Measurements from ENCODE around the gene DNAH11. TPM values are rescaled to one million over a fixed set of nuclear protein-coding genes. Genes with fewer than 3 reads are reported as not detected.

DNAH11 gene
- total and polyA plus RNA-seq, 9 of the 15 experiments (the other 6 are each of a cell fraction or from before 2014, with no cell fraction given): under 0.01 TPM; not detected in 7

DNA sequence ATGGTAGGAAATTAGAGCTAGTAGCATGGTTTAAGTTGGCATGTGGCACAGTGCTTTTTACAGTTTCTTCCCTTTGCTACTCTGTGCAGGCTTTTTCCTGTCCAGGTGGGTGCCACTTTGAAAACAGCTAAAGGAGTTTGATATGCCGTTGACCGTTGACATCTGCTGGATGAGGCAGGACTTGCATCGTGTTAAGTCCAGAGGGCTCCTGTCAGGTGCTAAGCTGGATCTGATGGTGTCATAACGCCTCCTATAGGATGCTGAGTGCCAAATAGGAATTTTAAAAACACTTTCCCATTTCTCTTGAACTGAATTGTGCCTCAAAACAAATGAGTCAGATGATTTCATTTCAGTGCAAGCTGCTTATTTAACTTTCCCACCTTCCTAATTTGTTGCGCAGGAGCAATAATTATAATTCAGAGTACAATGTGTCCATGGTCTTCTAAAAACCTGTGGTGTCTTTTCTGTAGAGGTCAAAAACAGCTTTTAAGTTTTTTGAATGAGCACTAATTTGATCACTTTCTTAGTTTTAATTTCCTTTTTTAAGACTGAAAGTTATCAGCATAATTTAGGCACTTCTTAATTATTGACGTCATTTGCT lies 224.6 kb downstream of the DNAH11 start (continued):
- 0 out of 4 replicates have a peak, but pooled peaks of 1 of the 2 experiments have one; percentile 10 for TF ChIP-seq RCOR1 (IDR thresholded peaks at IDR 0.05; ENCODE audit: borderline replicate concordance in 1 of 2, low read depth in 2 of 2, low read length in 2 of 2)
- TF ChIP-seq, protein P1, sequence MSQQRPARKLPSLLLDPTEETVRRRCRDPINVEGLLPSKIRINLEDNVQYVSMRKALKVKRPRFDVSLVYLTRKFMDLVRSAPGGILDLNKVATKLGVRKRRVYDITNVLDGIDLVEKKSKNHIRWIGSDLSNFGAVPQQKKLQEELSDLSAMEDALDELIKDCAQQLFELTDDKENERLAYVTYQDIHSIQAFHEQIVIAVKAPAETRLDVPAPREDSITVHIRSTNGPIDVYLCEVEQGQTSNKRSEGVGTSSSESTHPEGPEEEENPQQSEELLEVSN (IDR thresholded peaks at IDR 0.05; ENCODE audit: borderline replicate concordance in 1 of 2, extremely low read depth in 1 of 2, insufficient read depth in 1 of 2, insufficient read length in 1 of 2, low read depth in 1 of 2, low read length in 1 of 2, poor library complexity in 1 of 2, severe bottlenecking in 1 of 2): no peak
- TF ChIP-seq, protein P2, sequence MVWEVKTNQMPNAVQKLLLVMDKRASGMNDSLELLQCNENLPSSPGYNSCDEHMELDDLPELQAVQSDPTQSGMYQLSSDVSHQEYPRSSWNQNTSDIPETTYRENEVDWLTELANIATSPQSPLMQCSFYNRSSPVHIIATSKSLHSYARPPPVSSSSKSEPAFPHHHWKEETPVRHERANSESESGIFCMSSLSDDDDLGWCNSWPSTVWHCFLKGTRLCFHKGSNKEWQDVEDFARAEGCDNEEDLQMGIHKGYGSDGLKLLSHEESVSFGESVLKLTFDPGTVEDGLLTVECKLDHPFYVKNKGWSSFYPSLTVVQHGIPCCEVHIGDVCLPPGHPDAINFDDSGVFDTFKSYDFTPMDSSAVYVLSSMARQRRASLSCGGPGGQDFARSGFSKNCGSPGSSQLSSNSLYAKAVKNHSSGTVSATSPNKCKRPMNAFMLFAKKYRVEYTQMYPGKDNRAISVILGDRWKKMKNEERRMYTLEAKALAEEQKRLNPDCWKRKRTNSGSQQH (CRISPR knock-in tag; IDR thresholded peaks at IDR 0.05): no peak
- TF ChIP-seq TAL1 (IDR thresholded peaks at IDR 0.05): no peak
- TF ChIP-seq STAG1 (CRISPR knock-in tag; IDR thresholded peaks at IDR 0.05; ENCODE audit: borderline replicate concordance): peak; percentile 49; the same call in 1 of the 2 replicates
- no peak for TF ChIP-seq CSDE1 (IDR thresholded peaks at IDR 0.05)
- peak; percentile 61 to 78 for TF ChIP-seq RAD21 (CRISPR knock-in tag; conservative IDR thresholded peaks at IDR 0.05 in 1 of 2, IDR thresholded peaks at IDR 0.05 in 1 of 2)
- no peak for TF ChIP-seq FOXM1 (IDR thresholded peaks at IDR 0.05; ENCODE audit: low read depth)
- TF ChIP-seq FOXM1 (CRISPR knock-in tag; IDR thresholded peaks at IDR 0.05; ENCODE audit: low read depth): no peak
- no peak for TF ChIP-seq ZFP30 (CRISPR knock-in tag; IDR thresholded peaks at IDR 0.05; ENCODE audit: borderline replicate concordance)
- TF ChIP-seq, protein P3, sequence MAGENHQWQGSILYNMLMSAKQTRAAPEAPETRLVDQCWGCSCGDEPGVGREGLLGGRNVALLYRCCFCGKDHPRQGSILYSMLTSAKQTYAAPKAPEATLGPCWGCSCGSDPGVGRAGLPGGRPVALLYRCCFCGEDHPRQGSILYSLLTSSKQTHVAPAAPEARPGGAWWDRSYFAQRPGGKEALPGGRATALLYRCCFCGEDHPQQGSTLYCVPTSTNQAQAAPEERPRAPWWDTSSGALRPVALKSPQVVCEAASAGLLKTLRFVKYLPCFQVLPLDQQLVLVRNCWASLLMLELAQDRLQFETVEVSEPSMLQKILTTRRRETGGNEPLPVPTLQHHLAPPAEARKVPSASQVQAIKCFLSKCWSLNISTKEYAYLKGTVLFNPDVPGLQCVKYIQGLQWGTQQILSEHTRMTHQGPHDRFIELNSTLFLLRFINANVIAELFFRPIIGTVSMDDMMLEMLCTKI (IDR thresholded peaks at IDR 0.05; ENCODE audit: partially characterized antibody): no peak
- TF ChIP-seq, protein P4, sequence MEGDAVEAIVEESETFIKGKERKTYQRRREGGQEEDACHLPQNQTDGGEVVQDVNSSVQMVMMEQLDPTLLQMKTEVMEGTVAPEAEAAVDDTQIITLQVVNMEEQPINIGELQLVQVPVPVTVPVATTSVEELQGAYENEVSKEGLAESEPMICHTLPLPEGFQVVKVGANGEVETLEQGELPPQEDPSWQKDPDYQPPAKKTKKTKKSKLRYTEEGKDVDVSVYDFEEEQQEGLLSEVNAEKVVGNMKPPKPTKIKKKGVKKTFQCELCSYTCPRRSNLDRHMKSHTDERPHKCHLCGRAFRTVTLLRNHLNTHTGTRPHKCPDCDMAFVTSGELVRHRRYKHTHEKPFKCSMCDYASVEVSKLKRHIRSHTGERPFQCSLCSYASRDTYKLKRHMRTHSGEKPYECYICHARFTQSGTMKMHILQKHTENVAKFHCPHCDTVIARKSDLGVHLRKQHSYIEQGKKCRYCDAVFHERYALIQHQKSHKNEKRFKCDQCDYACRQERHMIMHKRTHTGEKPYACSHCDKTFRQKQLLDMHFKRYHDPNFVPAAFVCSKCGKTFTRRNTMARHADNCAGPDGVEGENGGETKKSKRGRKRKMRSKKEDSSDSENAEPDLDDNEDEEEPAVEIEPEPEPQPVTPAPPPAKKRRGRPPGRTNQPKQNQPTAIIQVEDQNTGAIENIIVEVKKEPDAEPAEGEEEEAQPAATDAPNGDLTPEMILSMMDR (IDR thresholded peaks at IDR 0.05 in 2 of 3, conservative IDR thresholded peaks at IDR 0.05 in 1 of 3; ENCODE audit: insufficient read depth in 2 of 3, low read depth in 1 of 3, low read length in 3 of 3): peak; percentile 78 to 96 (median 95)
- TF ChIP-seq NCOA2 (IDR thresholded peaks at IDR 0.05; ENCODE audit: partially characterized antibody in 2 of 2): no peak
- no peak for TF ChIP-seq RBM17 (IDR thresholded peaks at IDR 0.05; ENCODE audit: borderline replicate concordance, low read depth, low read length)
- TF ChIP-seq LEF1 (IDR thresholded peaks at IDR 0.05): no peak

Data from K562 (cell line).